OCI-M2 (cell line): ENCODE data around the gene KCNQ2.
"Not testable (repeated sequence)": the region's sequence is repeated elsewhere in the genome, so short reads cannot be mapped to it uniquely, and the experiment has no call there.

Experiments
- DNase-seq: peaks from one replicate; lab custom pipeline; 2025; ENCODE audit not compliant: unreplicated experiment; lab: John Stamatoyannopoulos, UW

The KCNQ2 gene

GRCh38 chr20:63491078-63491477 lies 18.6 kb upstream of the KCNQ2 start:
- DNase-seq = no peak

- DNase-seq = no peak
Observed at GRCh38 chr20:63490416-63490815, 18.0 kb upstream of the KCNQ2 start.

- no peak for DNase-seq
Observed at GRCh38 chr20:63488315-63489251, 16.1 kb upstream of the KCNQ2 start.

- DNase-seq = no peak
Observed at GRCh38 chr20:63487781-63488241, 15.4 kb upstream of the KCNQ2 start.

GRCh38 chr20:63487116-63487764 lies 14.8 kb upstream of the KCNQ2 start:
- no peak for DNase-seq

GRCh38 chr20:63486300-63486855 lies 13.9 kb upstream of the KCNQ2 start:
- no peak for DNase-seq

GRCh38 chr20:63484651-63485403 lies 12.4 kb upstream of the KCNQ2 start:
- no peak for DNase-seq

- DNase-seq = no peak
Observed at GRCh38 chr20:63484236-63484635, 11.8 kb upstream of the KCNQ2 start.

GRCh38 chr20:63483834-63484233 lies 11.4 kb upstream of the KCNQ2 start:
- DNase-seq = no peak

- no peak for DNase-seq
Observed at GRCh38 chr20:63482021-63482587, 9.6 kb upstream of the KCNQ2 start.

- no peak for DNase-seq
Observed at GRCh38 chr20:63481503-63481902, 9.0 kb upstream of the KCNQ2 start.

GRCh38 chr20:63479695-63480419 lies 7.4 kb upstream of the KCNQ2 start:
- not testable (repeated sequence) for DNase-seq

GRCh38 chr20:63478346-63479302 lies 6.2 kb upstream of the KCNQ2 start:
- no peak for DNase-seq

- DNase-seq = no peak
Observed at GRCh38 chr20:63477944-63478343, 5.5 kb upstream of the KCNQ2 start.

- no peak for DNase-seq
Observed at GRCh38 chr20:63477061-63477616, 4.7 kb upstream of the KCNQ2 start.

GRCh38 chr20:63475209-63475608 lies 2.8 kb upstream of the KCNQ2 start:
- no peak for DNase-seq

- DNase-seq = no peak
Observed at GRCh38 chr20:63473555-63474449, 1.3 kb upstream of the KCNQ2 start.
